CD4-positive, alpha-beta T cell treated with Interferon alpha-2 for 1 hour (primary cell): ENCODE results near the gene SORD.
"Not testable (repeated sequence)": the region's sequence is repeated elsewhere in the genome, so short reads cannot be mapped to it uniquely, and the experiment has no call there.

Experiments
- DNase-seq, 2 donors: peaks; one replicate each; pipeline ENCODE4 v3.0.0-alpha.2; 2020 to 2022

The SORD gene

GRCh38 chr15:45069942-45070360 lies 47.0 kb downstream of the SORD start:
- not testable (repeated sequence) for DNase-seq

GRCh38 chr15:45073602-45074001 lies 50.6 kb downstream of the SORD start:
- DNase-seq, result not testable (repeated sequence)

- DNase-seq, result not testable (repeated sequence)
Observed at GRCh38 chr15:45075440-45076320, 52.7 kb downstream of the SORD start.

GRCh38 chr15:45077391-45077790 lies 54.4 kb downstream of the SORD start:
- not testable (repeated sequence) for DNase-seq

- not testable (repeated sequence) for DNase-seq
Observed at GRCh38 chr15:45079201-45079600, 56.2 kb downstream of the SORD start.

- DNase-seq, result not testable (repeated sequence)
Observed at GRCh38 chr15:45079628-45080246, 56.7 kb downstream of the SORD start.

GRCh38 chr15:45080593-45080992 lies 57.6 kb downstream of the SORD start:
- DNase-seq, result not testable (repeated sequence)

GRCh38 chr15:45082412-45082811 lies 59.4 kb downstream of the SORD start:
- DNase-seq, result not testable (repeated sequence)

- DNase-seq, result no peak
Observed at GRCh38 chr15:45083223-45083622, 60.2 kb downstream of the SORD start.

GRCh38 chr15:45084163-45084562 lies 61.2 kb downstream of the SORD start:
- DNase-seq, result no peak

- no peak for DNase-seq
Observed at GRCh38 chr15:45087513-45087912, 64.5 kb downstream of the SORD start.

- DNase-seq, result no peak
Observed at GRCh38 chr15:45088801-45089711, 66.1 kb downstream of the SORD start.

GRCh38 chr15:45089712-45090373 lies 66.8 kb downstream of the SORD start:
- DNase-seq, result no peak

- DNase-seq, result no peak
Observed at GRCh38 chr15:45091161-45091560, 68.2 kb downstream of the SORD start.

GRCh38 chr15:45091576-45091975 lies 68.6 kb downstream of the SORD start:
- DNase-seq, result no peak

GRCh38 chr15:45093013-45093412 lies 70.0 kb downstream of the SORD start:
- no peak for DNase-seq

GRCh38 chr15:45093622-45094357 lies 70.8 kb downstream of the SORD start:
- DNase-seq, result no peak

- no peak for DNase-seq
Observed at GRCh38 chr15:45094358-45094730, 71.3 kb downstream of the SORD start.

GRCh38 chr15:45095661-45096060 lies 72.7 kb downstream of the SORD start:
- no peak for DNase-seq

GRCh38 chr15:45097466-45097865 lies 74.5 kb downstream of the SORD start:
- DNase-seq, result no peak

GRCh38 chr15:45099549-45100165 lies 76.7 kb downstream of the SORD start:
- DNase-seq, result no peak
